Measurements from ENCODE around the gene DPP4. TPM values are rescaled to one million over a fixed set of nuclear protein-coding genes. Genes with fewer than 3 reads are reported as not detected.
A peak's percentile ranks its signal among the peaks of the same experiment; 100 is the strongest.

DPP4 gene
- polyA plus RNA-seq, 1 donor, result 145 TPM

DNA sequence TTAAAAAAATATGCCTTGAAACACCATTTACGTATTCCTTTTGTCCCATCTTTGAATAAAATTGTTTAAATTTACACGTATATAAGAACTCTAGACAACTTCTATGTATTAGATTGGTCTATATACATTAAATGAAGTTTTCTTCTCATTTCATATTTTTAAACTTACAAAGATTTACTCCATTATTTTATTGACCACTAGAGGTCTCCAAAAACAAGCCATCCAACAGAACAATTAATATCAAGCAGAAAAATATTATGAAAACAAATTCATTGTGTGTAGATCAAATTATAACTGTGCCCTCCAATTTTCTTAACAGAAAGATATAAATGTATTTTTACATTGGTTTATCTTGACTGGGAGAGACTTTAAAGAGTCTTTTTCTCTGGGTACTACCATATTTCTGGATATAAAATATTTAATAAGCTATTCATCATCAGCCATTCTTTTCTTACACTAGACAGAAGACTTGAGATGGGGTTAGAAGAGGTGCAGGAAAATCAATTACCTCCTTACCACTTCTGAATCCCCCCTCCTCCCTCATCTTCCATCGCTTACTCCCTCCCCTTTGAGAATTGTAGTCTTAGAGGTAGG, 66.5 kb downstream of the DPP4 start:
- H3K36me3 ChIP-seq (ENCODE audit: control insufficient read depth, insufficient read depth, low read length), result peaks cover 42% of the 10 kb centered on the region
- DNase-seq, result no peak
- no peak overlapping the region for H3K4me3 ChIP-seq (ENCODE audit: low read length)
- H3K4me1 ChIP-seq (ENCODE audit: control insufficient read depth, insufficient read depth, low read length), result no peaks in the 10 kb centered on the region
- H3K27me3 ChIP-seq (ENCODE audit: control insufficient read depth, insufficient read depth, low read length), result no peaks in the 10 kb centered on the region
- WGBS (ENCODE audit: insufficient coverage, low lambda C conversion rate), result 85% methylated on average over 2 of the region's 3 CpGs
- H3K9me3 ChIP-seq (ENCODE audit: control insufficient read depth, low read depth, low read length), result no peaks in the 10 kb centered on the region
- H3K27ac ChIP-seq (ENCODE audit: low read length), result no peak overlapping the region

DNA sequence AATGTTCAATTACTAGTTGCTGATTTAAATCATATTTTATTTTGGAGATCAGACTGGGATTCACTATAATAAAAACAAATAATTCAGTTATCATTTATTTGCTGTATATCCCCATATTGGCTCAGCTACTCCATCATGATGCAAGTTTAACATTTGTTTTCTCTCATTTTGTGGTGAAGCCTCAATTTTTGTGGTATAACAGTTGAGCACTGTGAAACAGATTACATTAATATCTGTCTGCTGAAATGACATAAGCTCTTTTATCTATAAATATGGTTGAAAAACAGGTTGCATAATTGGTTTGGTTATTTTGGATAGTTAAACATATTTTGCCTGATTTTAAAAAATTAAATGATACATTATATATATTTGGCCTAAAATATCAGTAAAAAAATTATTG, 67.7 kb downstream of the DPP4 start:
- Histone ChIP-seq H3K4me1 (ENCODE audit: control insufficient read depth, insufficient read depth, low read length) (no peaks in the 10 kb centered on the region), H3K27ac (ENCODE audit: low read length) (no peak overlapping the region), H3K36me3 (ENCODE audit: control insufficient read depth, insufficient read depth, low read length) (peaks cover 52% of the 10 kb centered on the region), H3K9me3 (ENCODE audit: control insufficient read depth, low read depth, low read length) (no peaks in the 10 kb centered on the region), H3K4me3 (ENCODE audit: low read length) (no peak overlapping the region), H3K27me3 (ENCODE audit: control insufficient read depth, insufficient read depth, low read length) (no peaks in the 10 kb centered on the region)
- DNase-seq, result no peak

DNA sequence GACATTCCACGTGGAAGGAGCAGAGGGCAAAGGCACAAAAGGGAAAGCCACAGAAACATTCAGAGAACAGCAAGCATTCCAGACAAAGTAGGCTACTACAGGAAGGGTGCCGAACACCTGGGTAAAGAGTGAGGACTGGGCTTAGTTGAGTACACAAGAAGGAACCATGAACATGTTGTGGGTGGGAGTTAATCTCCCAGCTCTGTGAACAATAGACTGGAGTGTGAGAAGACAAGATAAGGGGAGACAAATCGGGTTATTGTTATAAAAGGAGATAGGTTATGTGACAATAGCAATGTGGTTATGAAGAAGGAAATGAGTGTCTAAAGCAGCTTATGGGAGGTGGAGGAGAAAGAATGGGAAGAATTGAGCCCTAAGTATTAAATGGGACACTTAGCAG, 70.0 kb downstream of the DPP4 start:
- DNase-seq, result no peak
- Histone ChIP-seq H3K27me3 (ENCODE audit: control insufficient read depth, insufficient read depth, low read length) (no peaks in the 10 kb centered on the region), H3K4me3 (ENCODE audit: low read length) (no peak overlapping the region), H3K36me3 (ENCODE audit: control insufficient read depth, insufficient read depth, low read length) (peaks cover 60% of the 10 kb centered on the region), H3K4me1 (ENCODE audit: control insufficient read depth, insufficient read depth, low read length) (no peaks in the 10 kb centered on the region), H3K9me3 (ENCODE audit: control insufficient read depth, low read depth, low read length) (no peaks in the 10 kb centered on the region), H3K27ac (ENCODE audit: low read length) (no peak overlapping the region)
- 72% methylated on average over 2 of the region's 3 CpGs for WGBS (ENCODE audit: insufficient coverage, low lambda C conversion rate)

DNA sequence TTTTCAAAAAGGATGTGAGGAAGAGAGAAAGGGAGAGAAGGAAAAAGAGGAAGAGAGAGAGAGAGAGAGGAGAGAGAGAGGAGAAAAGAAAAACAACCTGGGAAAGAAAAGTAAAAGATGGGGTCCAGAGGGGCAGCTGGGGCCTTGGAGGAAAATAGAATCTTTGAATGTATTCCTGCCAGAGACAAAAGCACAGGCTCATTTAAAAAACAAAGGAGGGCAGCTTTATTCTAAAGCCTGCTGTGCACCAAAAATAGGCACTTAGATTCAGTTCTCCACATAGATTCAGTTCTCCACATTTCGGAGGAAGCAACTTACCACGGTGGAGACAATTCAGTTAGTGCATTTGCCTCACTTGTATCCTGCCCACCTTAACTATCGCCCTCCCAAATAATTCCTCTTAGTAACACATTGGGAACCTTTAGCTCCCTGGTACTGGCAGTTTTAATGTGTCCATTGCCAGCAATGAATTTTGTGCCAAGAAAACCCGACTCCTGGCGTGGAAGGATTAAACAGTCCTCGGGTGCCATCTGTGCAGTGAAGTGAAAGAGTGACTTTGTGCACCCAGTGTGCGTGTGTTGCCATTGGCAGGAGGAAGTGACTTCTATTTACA, 71.3 kb downstream of the DPP4 start:
- no peaks in the 10 kb centered on the region for H3K27me3 ChIP-seq (ENCODE audit: control insufficient read depth, insufficient read depth, low read length)
- H3K4me3 ChIP-seq (ENCODE audit: low read length), result no peak overlapping the region
- H3K9me3 ChIP-seq (ENCODE audit: control insufficient read depth, low read depth, low read length), result no peaks in the 10 kb centered on the region
- no CpG with 5 or more reads among the region's 7 CpGs for WGBS (ENCODE audit: insufficient coverage, low lambda C conversion rate)
- peaks cover 61% of the 10 kb centered on the region for H3K36me3 ChIP-seq (ENCODE audit: control insufficient read depth, insufficient read depth, low read length)
- no peak overlapping the region for H3K27ac ChIP-seq (ENCODE audit: low read length)
- H3K4me1 ChIP-seq (ENCODE audit: control insufficient read depth, insufficient read depth, low read length), result no peaks in the 10 kb centered on the region
- DNase-seq, result no peak

DNA sequence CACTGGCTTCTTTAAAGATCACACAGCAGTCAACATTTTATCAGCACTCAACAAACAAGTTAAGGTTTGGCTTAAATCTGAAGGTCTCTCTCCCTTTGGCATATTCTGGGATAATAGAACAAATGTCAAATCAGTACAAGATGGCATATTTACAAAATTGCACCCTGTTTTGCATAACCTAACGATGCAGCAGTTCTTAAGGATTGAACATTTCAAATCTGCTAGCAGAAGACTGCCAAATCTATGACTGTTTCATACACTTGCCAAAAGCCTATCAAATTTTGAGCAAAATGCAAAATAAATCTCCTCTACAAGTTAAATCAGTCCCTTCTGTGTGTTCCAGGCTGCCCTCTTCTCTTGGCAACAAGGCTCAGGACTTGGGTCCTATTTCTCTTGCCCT, 73.6 kb downstream of the DPP4 start:
- no peak for DNase-seq
- Histone ChIP-seq H3K4me1 (ENCODE audit: control insufficient read depth, insufficient read depth, low read length) (peaks cover 3% of the 10 kb centered on the region), H3K9me3 (ENCODE audit: control insufficient read depth, low read depth, low read length) (no peaks in the 10 kb centered on the region), H3K27me3 (ENCODE audit: control insufficient read depth, insufficient read depth, low read length) (no peaks in the 10 kb centered on the region), H3K27ac (ENCODE audit: low read length) (no peak overlapping the region), H3K4me3 (ENCODE audit: low read length) (no peak overlapping the region), H3K36me3 (ENCODE audit: control insufficient read depth, insufficient read depth, low read length) (peaks cover 59% of the 10 kb centered on the region)
- WGBS (ENCODE audit: insufficient coverage, low lambda C conversion rate), result no CpG with 5 or more reads among the region's 1 CpG

DNA sequence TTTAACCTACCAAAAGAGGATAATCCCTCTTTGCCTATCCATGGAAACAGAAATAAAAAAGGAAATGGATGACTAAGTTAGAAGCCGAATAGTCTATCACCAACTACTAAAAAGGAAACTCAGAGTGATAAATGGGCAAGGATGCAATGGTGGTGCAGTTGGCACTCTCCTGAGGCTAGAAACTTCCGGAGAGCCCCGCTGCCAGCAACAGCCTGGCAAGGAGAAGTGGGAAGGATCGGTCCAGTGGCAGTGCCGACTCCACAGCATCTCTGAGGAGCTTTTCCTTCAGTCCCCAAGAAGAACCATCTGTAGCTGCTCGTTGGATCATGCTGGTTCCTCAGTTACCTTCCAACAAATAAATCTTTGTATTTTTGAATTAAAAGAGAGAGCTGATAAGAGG, 74.7 kb downstream of the DPP4 start:
- H3K4me1 ChIP-seq (ENCODE audit: control insufficient read depth, insufficient read depth, low read length), result peaks cover 3% of the 10 kb centered on the region
- no peak for DNase-seq
- H3K27ac ChIP-seq (ENCODE audit: low read length), result no peak overlapping the region
- no peaks in the 10 kb centered on the region for H3K27me3 ChIP-seq (ENCODE audit: control insufficient read depth, insufficient read depth, low read length)
- H3K36me3 ChIP-seq (ENCODE audit: control insufficient read depth, insufficient read depth, low read length), result peaks cover 57% of the 10 kb centered on the region
- no peaks in the 10 kb centered on the region for H3K9me3 ChIP-seq (ENCODE audit: control insufficient read depth, low read depth, low read length)
- H3K4me3 ChIP-seq (ENCODE audit: low read length), result no peak overlapping the region
- WGBS (ENCODE audit: insufficient coverage, low lambda C conversion rate), result no CpG with 5 or more reads among the region's 6 CpGs

DNA sequence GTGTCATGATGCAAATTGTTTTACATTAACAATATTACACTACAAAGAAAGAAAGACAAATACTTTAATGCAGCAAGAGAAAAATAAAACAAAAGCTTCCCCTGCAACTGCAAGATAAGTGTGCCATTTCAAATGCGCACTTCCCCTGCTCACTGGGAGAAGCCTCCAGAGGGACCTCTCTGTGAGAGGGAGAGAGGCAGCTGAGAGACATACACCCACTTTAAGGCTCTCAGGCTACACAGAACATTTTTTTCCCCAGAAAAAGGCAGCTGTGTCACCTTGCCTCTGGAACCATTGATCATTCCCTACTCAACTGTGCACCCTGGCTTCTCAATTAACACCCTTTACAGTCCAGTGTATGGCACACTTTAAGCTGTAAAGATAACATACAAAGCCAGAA, 75.2 kb downstream of the DPP4 start:
- Histone ChIP-seq H3K9me3 (ENCODE audit: control insufficient read depth, low read depth, low read length) (no peaks in the 10 kb centered on the region), H3K27ac (ENCODE audit: low read length) (no peak overlapping the region), H3K36me3 (ENCODE audit: control insufficient read depth, insufficient read depth, low read length) (peaks cover 52% of the 10 kb centered on the region), H3K27me3 (ENCODE audit: control insufficient read depth, insufficient read depth, low read length) (no peaks in the 10 kb centered on the region), H3K4me3 (ENCODE audit: low read length) (no peak overlapping the region), H3K4me1 (ENCODE audit: control insufficient read depth, insufficient read depth, low read length) (peaks cover 3% of the 10 kb centered on the region)
- DNase-seq, result no peak
- no CpG with 5 or more reads among the region's 1 CpG for WGBS (ENCODE audit: insufficient coverage, low lambda C conversion rate)

DNA sequence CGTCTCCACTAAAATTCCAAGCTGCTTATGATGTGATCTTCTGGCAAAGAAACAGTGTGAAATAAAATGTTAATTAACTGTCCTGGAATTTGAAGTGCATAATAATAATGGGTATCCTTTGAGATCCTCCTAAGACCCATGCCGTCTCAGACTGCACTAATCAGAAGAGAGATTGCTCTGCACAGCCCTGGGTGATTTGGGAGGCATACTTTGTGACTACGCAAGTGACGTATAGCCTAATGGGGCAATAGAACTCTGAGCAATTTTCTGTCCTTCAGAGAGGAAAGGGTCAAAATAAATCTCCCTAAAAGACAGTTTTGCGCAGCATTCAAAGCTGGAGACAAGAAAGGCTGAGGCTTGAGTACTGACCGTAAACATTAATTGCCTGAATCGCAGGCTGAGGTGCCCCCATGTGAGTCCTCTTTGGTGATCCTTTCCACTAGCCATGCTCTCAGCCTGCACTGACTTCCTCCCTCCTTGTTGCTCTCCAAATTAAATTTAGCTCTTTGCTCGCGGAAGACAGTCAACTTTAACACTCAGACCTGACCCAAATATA, 76.0 kb downstream of the DPP4 start:
- no peaks in the 10 kb centered on the region for H3K9me3 ChIP-seq (ENCODE audit: control insufficient read depth, low read depth, low read length)
- H3K27ac ChIP-seq (ENCODE audit: low read length), result no peak overlapping the region
- peaks cover 3% of the 10 kb centered on the region for H3K4me1 ChIP-seq (ENCODE audit: control insufficient read depth, insufficient read depth, low read length)
- DNase-seq, result no peak
- peaks cover 48% of the 10 kb centered on the region for H3K36me3 ChIP-seq (ENCODE audit: control insufficient read depth, insufficient read depth, low read length)
- no peaks in the 10 kb centered on the region for H3K27me3 ChIP-seq (ENCODE audit: control insufficient read depth, insufficient read depth, low read length)
- no CpG with 5 or more reads among the region's 9 CpGs for WGBS (ENCODE audit: insufficient coverage, low lambda C conversion rate)
- no peak overlapping the region for H3K4me3 ChIP-seq (ENCODE audit: low read length)

DNA sequence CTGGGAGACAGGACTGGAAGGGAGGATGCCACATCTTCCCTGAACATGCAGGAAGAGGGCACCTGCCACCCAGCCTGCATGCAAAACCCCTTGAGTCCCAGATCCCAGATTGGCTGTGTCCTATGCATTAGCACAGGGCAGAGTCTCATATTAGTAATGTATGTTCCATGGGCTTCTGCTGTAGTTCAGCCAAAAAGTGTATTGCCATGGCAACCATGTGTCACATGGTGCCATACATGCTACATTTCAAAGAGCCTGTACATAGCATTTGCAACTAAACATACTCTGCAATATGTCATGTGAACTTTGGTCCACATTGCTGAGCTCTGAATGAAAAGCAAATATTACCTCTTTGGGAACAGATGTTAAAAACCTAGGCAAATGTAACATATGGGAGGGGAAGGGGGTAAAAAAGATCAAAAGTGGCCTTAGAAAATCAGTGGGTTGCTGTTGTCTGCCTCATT, 78.4 kb downstream of the DPP4 start:
- Histone ChIP-seq H3K36me3 (ENCODE audit: control insufficient read depth, insufficient read depth, low read length) (peaks cover 33% of the 10 kb centered on the region), H3K9me3 (ENCODE audit: control insufficient read depth, low read depth, low read length) (no peaks in the 10 kb centered on the region), H3K27ac (ENCODE audit: low read length) (no peak overlapping the region), H3K27me3 (ENCODE audit: control insufficient read depth, insufficient read depth, low read length) (no peaks in the 10 kb centered on the region), H3K4me3 (ENCODE audit: low read length) (no peak overlapping the region), H3K4me1 (ENCODE audit: control insufficient read depth, insufficient read depth, low read length) (peaks cover 3% of the 10 kb centered on the region)
- DNase-seq, result peak; percentile 36 to 64

DNA sequence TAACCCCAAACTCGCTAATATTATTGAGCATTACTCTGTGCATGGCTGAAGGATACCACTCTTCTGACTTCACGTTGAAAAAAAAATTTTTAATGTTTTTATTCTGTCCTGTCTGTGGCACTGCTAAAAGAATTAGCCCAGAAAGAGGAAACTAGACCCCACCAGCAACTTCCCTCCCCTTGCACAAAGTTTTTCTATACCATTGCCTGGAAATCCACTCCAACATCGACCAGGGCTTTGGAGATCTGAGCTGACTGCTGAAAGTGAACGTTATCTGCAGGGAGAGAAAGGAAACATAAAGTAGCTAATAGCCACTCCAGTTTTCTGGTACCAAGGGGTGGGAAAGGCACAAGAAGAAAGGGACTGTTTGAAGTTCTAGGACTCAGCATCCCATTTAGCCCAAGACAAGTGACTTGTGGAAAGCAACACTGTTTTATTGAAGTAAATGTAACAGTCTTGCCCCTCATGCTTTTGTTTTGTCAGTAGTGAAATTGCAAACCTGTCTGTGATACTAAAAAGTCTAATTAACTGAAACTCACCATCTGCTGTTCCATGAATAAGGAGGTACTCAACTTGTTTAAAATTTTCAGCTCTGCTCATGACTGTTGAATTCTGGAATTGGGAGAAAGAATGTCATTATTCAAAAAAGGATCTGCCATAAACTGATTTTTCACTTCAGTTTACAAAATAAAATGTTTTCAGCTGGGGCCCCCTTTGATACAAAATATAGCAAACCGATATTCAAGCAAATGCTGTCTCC, 79.1 kb downstream of the DPP4 start:
- DNase-seq, result no peak
- Histone ChIP-seq H3K27ac (ENCODE audit: low read length) (no peak overlapping the region), H3K9me3 (ENCODE audit: control insufficient read depth, low read depth, low read length) (no peaks in the 10 kb centered on the region), H3K27me3 (ENCODE audit: control insufficient read depth, insufficient read depth, low read length) (no peaks in the 10 kb centered on the region), H3K4me1 (ENCODE audit: control insufficient read depth, insufficient read depth, low read length) (peaks cover 3% of the 10 kb centered on the region), H3K36me3 (ENCODE audit: control insufficient read depth, insufficient read depth, low read length) (peaks cover 28% of the 10 kb centered on the region), H3K4me3 (ENCODE audit: low read length) (no peak overlapping the region)
- no CpG with 5 or more reads among the region's 5 CpGs for WGBS (ENCODE audit: insufficient coverage, low lambda C conversion rate)

All from large intestine (tissue), 3 donors.